Measurements from ENCODE around the gene FCRLA. TPM values are rescaled to one million over a fixed set of nuclear protein-coding genes. Genes with fewer than 3 reads are reported as not detected.

Gene FCRLA
- total RNA-seq, 1 donor from 2014 or later: 0.56 TPM

GRCh38 chr1:161733526-161733925, 26.5 kb downstream of the FCRLA start:
- ATAC-seq: peak; percentile 66

GRCh38 chr1:161735837-161736236, 28.8 kb downstream of the FCRLA start:
- no peak for ATAC-seq

GRCh38 chr1:161736335-161736969, 29.4 kb downstream of the FCRLA start:
- ATAC-seq: peak; percentile 56

- no peak for ATAC-seq
These were observed 30.6 kb downstream of the FCRLA start for GRCh38 chr1:161737625-161738024.

GRCh38 chr1:161738627-161739287, 31.7 kb downstream of the FCRLA start:
- peak; percentile 59 for ATAC-seq

GRCh38 chr1:161739865-161740566, 33.0 kb downstream of the FCRLA start:
- ATAC-seq: no peak

- ATAC-seq: no peak
These were observed 33.9 kb downstream of the FCRLA start for GRCh38 chr1:161740921-161741320.

- no peak for ATAC-seq
These were observed 36.2 kb downstream of the FCRLA start for GRCh38 chr1:161743231-161743630.

GRCh38 chr1:161747801-161748200, 40.8 kb downstream of the FCRLA start:
- ATAC-seq: no peak

GRCh38 chr1:161749509-161750407, 42.7 kb downstream of the FCRLA start, which contains the start of gene DUSP12:
TSS of gene DUSP12 (plus strand) at chr1:161749786. CDS start at chr1:161749802, 16 bp downstream.
- peak; percentile 96 for ATAC-seq

- no peak for ATAC-seq
These were observed 56.6 kb downstream of the FCRLA start for GRCh38 chr1:161763522-161764098.

Other genes with a start within 250 kb of the FCRLA start
- 3.1 TPM for gene FCGR2A, start 201.8 kb upstream of the FCRLA start, total RNA-seq
- 1.4 TPM for gene HSPA6, start 182.7 kb upstream of the FCRLA start, total RNA-seq
- gene FCGR3A, start 157.4 kb upstream of the FCRLA start, total RNA-seq: 1.00 TPM
- 0.64 TPM for gene FCGR3B, start 76.1 kb upstream of the FCRLA start, total RNA-seq
- 0.80 TPM for gene FCGR2B, start 44.1 kb upstream of the FCRLA start, total RNA-seq
- 0.72 TPM for gene FCRLB, start 14.3 kb downstream of the FCRLA start, total RNA-seq
- gene DUSP12, start 42.6 kb downstream of the FCRLA start, total RNA-seq: 13.0 TPM
- gene ATF6, start 59.1 kb downstream of the FCRLA start, total RNA-seq: 11.4 TPM